Cerebellar nuclear complex (tissue), 1 donor: ENCODE data around the gene PPM1J.
"Not testable (repeated sequence)": the region's sequence is repeated elsewhere in the genome, so short reads cannot be mapped to it uniquely, and the experiment has no call there.

Experiments used
- DNase-seq, 2 experiments: peaks; one replicate each; lab custom pipeline; 2025; lab: John Stamatoyannopoulos, UW

PPM1J gene

DNA sequence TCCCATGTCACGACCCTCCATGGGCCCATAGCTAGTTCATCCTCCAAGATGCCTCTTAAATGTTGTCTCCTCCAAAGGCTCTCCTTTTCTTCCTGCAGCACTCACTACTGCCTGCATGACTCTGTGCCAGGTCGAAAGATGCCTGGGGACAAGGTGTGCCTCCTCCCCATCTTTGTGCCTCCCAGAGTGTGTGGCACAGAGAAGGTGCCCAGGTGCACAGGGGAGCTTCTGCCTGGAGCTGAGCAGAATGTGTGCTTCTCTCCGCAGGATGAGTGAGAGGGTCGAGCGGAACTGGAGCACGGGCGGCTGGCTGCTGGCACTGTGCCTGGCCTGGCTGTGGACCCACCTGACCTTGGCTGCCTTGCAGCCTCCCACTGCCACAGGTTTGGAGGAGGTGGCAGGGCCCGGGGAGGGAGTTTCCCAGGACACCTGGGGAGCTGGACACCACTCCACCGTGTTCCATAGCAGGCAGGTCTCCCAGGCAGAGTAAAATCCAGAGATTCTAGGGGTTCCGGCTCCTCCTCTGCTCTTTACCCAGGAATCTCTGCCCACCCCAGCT, 6.9 kb upstream of the PPM1J start:
- no peak for DNase-seq

DNA sequence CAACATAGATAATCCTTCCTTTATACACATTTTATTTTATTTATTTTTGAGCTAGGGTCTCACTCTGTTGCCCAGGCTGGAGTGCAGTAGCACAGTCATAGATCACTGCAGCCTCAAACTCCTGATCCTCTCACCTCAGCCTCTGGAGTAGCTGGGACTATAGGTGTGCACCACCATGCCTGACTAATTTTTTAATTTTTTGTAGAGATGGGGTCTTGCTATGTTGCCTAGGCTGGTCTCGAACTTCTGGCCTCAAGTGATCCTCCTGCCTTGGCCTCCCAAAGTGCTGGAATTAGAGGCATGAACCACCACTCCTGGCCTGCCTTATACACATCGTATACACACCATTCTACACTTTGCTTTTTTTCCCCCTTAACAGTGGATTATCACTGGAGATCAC, 6.2 kb upstream of the PPM1J start:
- not testable (repeated sequence) for DNase-seq

DNA sequence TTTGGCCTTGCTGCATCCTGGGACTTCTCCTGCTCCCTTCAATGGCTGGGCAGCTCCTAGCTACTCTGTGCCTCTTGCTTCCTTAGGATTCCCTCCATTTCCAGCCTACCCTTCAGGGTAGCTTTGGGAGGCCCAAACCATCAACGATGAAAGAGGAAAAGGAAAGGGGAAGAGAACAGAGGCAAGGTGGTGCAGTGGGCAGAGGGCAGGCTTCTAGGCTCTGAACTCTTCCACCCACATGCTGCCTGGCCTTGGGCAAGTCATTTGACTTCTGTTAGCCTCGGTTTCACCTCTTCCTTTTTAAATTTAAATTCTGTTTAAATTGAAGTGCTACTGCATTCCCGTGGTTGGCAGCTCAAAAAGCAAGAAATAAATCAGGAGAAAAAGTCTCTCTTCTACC, 5.7 kb upstream of the PPM1J start:
- no peak for DNase-seq

DNA sequence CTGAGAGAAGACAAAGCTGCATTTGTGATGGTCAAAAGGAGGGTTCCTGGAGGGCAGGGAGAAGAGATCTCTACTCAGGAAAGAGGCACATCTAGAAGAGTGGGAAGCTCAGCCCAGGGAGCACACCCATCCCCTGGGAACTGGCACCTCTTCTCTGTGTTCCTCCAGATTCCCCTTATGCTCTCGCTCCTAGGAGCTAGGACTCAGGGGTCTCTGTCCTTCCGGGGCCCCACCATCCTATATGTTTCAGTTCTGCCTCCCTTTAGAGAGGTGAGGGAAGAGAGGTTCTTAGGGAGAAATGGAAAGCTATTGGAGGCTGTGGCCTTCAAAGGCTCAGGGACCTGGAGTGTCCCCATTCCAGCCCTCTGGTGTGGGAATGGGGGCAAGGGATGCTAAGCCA, 4.6 kb upstream of the PPM1J start:
- no peak for DNase-seq

DNA sequence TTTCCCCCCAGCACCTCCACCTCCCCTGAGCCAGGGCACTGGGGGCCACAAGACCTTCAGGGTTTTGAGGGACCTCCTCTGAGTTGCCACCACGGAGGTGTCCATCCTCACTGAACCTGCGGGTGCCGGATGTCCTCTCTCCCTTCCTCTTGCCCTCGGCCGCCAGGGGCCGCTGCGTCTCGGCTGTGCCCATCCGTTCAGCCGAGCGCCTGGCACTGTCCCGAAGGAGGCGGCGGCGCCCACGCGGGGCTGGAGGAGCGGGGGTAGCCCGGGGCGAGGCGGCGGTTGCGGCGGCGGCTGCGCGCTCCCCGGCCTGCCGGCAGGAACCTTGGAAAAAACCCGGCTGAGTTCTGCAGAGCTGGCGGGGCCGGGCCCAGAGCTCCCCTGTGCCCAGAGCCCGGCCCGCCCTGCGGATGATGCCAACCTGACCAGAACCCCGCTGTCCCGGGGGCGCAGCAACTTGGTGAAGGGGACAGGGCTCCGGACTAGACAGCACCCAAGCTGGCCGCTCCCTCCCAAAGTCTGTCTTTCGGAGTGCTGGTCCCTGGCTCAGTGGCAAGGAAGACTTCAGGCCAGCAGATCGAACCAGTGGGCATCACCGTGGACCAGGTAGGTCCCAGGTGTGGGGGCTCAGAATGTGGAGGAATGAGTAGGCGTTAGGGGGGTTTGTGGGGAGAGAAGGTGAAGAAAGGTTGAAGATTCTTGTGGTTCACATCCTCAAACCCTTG, 3.7 kb upstream of the PPM1J start:
- peak in 1 of 2 experiments; percentile 49 for DNase-seq

DNA sequence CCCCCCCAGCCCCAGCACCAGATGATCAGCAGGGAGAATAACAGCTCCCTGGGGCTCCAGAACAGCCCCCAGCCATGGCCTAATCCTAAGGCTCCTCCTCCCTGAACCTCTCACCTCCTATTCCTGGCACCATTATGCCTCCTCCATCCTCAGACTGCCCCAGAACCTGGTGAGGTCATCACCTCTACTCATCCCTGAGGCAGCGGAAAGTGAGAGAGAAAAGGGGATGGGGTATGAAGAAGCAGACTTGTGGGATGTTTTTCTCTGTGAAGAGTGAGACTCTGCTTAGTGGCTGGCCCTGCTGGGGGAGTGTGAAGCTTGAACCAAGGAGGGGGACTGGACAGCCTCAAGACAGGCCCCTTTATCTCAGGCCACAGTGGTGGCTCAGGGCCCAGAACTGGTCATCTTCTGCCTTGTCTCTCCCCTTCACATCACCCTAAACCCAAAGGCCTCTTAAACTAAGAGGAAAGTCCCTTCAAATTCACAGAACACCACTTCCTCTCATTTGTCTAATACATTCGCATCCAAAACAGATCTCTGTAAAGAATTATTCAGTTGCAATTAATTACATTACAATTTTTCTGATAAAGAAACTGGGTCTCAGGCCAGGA, 2.2 kb upstream of the PPM1J start:
- no peak for DNase-seq

DNA sequence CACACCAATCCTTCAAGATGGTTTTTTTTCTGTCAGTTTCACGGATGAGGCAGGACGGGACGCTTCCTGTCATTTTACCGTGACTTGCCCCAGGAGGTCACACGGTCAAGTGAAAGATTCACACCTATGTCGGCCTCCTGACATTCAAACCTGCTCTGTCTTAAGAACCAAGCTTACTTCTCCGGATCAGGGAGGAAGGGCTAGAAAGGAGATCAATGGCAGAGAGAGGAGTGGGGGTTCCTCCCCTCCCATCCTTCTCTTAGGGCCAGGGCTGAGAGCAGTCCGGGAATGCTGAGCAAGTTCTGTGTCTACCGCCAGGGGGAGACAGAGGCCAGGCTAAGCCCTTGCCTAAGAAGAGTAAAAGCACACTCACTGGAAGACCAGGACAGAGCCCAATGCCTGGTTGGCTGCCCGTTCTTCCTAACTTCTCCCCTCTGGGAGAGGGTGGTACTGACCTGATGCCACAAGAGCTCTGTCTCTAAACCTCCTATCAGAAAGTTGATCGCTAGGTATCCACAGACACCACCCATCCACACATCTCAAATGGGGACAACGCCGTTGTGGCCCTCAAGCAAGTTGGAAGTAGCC, 1.1 kb upstream of the PPM1J start:
- DNase-seq: peak; percentile 47 to 83

DNA sequence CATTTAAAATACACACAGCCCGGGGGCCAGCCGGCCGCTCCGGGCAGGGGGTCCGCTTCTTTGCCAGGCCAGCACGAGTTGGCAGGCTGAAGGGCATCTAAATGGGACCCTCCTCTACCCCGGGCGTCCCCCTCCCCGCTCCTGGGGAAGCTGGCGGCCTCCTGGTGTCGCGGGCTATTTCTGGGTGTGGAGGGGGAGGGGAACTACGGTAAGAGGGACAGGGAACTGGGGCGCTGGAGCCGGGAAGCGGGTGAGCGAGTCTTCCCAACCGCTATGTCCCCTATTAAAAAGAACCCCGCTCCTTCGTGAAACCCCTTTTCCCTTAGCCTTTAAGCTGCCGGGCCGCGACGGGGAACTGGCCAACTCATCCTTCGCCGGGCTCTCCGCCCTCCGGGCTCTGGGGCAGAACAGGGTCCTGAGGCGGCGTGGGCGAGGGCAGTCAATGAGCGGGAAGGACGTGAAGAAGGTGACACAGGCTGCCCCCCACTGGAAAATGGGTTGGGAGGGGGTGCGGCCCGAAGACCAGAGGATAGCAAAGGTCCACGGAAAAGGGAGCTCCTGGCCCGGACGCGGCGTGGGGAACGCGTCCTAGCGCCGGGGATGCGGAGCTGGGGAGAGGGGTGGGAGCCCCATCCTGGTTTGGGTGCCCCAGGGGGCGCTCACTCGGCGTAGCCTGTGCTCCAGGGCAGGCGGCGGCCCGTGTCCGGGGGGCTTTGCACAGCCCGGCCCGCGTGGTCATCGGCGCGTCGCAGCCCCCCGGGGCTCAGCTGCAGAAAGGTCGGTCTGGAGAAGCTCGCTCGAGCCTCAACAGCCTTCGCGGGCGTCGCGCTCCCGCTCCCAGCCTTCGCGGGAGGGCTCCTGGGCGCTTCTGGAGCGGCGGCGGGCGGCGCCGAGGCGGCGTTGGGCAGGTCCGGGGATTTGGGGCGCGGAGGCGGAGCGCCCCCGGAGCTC, 544 bp downstream of the PPM1J start:
- no peak for DNase-seq

DNA sequence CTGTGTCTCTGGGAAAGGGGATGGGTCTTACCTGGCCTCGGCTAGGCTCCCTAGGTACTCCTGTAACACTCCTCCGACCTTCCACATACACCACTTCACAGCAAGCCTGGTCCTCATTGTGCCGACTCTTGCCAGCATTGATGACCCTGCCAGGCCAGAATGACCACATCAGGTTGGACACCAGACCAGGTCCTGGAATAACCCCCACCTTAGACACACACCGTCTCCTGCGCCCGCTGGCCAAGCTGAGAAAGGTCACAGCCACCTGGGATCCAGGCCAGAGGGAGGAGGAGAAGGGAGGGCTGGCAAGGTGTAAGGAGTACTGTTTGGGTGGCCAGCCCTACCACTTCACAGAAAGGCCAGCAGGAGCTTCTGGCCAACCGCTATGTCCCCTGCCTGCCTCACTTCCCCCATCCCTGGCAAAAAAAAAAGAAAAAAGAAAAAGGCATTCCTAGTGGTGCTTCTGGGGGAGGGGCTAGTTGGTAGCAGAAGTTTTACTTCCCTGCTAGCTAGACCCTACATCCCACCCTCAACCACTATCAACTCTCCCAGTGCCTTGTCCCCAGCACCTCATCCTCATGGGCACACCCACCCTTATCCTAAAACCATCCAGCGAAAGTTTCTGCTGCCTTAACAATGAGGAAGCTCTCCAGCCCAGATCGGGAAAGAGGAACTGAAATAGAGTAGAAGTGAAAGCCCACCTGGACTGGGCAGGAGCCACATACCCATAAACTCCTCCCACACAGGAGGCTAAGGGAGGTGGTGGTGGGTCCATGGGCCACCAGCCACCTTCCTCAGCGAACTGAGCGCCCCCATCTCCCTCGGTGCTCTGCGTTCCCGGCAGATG, 1.4 kb downstream of the PPM1J start:
- DNase-seq: no peak

DNA sequence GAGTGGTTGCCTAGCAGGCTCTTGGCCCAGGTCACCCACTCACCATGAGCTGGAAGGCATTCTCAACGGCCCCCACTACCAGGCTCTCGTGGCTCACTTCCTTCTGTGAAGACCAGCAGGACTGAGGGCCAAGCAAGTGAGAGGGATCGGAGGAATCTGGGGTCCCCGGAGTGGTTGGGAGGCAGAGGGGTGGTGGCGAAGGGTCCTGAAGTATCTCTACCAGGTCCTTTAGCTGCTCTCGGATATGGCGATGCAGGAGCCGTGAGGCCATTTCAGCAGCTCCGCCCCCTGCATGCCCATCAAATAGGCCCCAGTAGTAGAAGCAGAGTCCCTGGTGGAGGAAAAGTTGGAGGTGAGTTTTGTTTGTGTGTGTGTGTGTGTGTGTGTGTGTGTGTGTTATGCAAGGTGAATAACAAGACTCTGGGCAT, 2.4 kb downstream of the PPM1J start:
- no peak for DNase-seq

DNA sequence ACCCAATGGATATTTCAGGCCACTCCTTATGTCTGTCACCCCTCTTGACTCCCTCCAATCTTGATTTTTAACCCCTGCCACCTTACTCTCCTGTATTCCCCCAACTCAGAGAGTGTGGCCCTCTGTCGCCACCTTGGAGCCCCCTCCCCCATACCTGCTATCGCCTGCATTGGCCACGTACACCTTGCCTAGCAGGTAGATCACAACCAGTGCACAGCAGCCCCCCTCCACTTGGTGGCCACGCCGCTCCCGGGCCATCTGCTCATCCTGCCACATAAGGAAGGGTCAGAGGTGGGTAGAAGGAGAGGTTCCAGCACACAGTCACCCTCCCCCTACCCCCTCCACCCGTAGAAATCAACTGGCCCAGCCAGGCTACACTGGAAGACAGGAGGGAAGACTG, 2.9 kb downstream of the PPM1J start:
- no peak for DNase-seq

DNA sequence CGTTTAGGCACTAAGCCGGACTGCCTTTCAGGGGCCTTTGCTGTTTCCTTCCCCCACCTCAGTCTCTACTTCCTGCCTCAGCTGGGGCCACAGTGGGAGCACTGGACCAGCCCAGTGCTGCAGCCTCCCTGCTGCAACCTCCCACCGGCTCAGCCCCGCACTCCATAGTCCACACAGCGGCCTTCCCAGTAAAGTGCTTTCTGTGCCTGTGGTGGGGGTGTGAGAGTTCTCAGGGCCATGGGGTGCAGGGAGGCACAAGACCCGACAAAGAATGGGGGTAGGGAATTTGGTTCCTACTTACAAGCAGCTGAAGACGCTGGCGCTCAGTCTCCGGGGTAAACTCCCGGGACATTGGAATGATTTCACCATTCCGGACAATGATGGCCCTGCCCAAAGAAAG, 3.5 kb downstream of the PPM1J start:
- DNase-seq: no peak

DNA sequence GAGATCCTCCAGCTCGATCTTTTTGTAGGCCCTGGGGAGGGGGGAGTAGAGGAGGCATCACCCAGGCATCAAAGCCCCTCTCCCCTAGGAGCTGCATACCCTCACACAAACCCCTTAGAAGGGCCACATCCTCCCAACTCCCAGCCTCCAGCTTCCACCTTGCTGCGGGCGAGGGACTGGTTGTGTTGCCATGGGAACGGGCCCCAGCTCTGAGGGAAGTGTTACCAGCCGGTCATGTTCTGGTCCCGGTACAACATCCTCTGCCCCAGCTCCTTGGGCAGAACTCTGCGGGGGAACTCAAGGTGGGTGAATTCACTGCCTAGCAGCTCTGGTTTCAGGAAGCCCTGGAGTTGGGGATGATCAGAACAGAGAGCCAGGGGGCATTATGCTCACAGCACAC, 4.1 kb downstream of the PPM1J start:
- no peak for DNase-seq

DNA sequence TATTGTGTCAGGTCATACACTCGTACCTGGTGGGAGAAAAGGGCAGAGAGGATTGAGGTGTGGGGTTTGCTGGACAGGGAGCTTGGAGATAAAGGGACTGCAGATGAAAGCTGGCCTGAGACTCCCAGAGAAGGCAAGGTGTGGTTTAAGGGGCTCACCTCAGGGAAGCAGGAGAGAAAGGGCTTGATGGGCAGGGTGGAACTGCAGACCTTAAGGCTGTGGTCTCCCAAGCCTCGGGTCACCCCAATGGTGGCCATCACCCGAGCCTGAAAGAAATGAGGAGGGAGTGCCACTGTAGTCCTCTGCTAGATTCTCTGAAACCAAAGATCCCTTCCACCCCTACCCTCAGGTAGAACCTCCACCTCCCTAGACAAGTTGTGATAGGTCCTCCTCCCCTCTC, 4.5 kb downstream of the PPM1J start:
- DNase-seq: no peak

DNA sequence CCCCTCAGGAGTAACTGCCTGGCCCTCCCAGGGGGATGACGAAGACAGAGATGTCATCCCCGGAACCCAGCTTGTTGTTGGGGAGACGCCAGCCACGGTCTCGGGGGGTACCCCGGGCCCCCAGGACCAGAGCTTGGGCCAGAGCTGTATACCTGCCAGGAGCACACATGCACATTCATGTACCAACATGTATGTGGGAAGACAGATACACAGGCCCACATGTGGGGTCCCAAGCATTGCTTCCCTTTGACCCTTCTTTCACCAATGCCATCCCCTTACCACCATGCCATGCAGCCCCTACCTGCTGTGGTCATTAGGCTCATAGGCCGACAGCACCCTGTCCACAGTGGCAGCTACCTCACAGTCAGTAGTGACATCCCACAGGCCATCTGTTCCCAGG, 5.0 kb downstream of the PPM1J start:
- no peak for DNase-seq

DNA sequence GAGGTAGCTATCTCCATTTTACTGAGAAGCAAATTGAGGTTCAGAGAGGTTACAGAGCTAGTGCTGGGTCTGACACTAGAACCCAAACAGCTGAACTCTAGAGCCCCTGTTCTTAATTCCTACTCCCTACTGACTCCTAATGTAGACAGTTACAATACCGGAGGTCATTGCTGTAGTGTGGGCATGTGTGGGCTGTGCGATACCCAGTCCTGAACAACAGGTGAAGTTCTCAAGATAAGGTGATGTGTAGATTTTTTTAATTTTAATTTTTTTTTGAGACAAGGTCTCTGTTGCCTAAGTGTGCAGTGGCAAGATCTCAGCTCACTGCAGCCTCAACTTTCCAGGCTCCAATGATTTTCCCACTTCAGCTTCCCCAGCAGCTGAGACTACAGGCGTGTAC, 6.6 kb downstream of the PPM1J start:
- no peak for DNase-seq

DNA sequence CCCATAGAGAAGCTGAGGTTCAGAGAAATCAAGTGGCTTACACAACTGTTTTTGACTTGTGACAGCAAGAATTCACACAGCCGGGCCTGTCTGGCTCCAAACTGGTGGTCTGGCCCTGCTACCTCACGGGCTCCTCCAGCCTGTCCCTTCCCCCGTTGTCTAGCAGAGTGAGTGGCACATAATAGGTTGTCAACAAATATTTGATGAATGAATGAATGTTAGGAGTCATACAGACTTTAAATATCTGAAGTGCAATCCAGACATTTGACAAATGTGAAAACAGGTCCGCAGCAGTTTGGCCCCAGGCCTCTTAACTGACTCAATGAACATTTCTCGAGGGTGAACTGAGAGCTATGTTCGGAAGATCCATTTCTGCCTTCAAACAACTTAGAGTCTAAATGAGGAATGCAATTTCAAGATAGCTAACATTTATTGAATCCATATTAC, 7.1 kb downstream of the PPM1J start:
- no peak for DNase-seq

DNA sequence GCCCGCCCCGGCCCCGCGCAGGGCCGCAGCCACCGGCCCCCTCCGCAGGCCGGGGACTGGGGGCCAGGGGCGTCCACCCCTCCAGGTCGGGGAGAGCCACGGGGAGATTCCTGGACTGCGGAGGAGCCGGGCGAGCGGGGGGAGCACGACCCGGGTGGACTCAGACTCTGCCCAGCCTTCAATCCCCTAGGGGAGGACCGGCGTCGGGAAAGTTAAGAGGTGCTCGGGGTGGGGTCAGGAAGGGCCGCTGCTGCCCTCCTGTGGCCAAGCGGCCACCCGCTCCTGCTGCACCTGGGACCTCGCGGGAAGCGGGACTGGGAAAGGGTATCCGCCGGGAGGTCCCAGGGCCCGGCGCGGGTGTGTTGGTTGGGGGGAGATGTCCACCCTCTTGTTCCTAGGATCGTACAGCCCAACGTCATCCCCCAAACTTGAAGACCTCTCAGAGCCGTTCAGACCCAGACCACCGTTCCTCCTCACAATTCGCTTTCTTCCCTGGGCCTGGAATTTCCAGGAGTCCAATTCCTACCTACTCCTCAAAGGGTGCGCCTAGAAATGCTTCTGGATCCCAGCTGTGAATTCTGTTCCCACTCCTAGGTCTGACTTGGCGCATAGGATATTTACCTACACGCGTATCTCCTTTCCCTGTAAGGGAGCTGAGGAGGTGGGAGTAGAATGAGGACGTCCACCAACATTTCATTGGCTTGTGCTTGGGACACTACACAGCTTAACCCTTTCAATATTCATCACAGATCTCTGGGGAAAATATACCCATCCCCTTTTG, 7.7 kb downstream of the PPM1J start:
- peak in 1 of 2 experiments; percentile 24 for DNase-seq

DNA sequence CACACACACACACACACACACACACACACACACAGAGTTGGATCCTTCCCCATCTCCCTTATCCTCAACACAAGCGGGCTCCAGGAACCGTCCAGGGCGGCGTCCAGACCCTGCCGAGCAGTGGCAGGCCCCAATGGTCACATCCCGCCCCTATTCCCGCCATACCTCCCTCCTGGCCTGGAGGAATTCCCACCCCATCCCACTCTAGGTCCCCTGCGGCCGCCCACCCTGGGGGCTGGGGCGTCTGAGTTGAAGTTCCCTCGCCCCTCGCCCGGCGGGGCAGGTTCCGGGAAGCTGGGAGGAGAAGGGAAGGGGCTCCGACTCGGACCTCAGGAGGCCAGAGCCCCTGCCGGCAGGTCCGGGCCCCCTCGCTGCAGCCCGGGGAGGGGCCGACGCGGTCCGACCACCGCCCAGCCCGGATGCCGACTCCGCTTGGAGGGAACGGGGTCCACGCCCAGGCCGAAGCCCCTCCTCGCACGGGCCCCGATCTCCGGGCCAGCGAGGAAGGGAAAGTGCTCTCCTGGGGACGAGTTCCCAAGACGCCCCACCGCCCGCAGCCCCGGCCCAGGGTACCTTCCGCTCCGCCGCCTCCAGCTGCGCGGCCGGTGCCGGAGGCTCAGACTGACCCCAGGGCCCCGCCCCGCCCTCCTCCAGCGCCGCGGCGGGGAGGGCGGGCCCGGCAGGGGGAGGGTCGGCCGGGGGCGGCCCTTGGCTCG, 8.5 kb downstream of the PPM1J start, which contains the start of gene RHOC:
Gene RHOC, minus strand, starts transcription at position 623 of the 716 bp plus-strand sequence. CDS start 3,328 bp downstream, outside the sequence.
- no peak for DNase-seq
